Brain microvascular endothelial cell (primary cell): Measurements from ENCODE around the gene TADA1.

Source experiments
- DNase-seq: peaks from one replicate; pipeline ENCODE4 v3.0.0-alpha.2; 2020
- H3K27ac ChIP-seq: fragments of 250-450 bp; sonication (Bioruptor Pico); 2 replicates; pipeline ENCODE4 v1.5.1; 2020; ENCODE audit warnings: mild to moderate bottlenecking, moderate library complexity
- H3K27me3 ChIP-seq: fragments of 250-450 bp; sonication (Bioruptor Pico); replicated peaks from 2 replicates; pipeline ENCODE4 v1.5.1; 2020; ENCODE audit warnings: mild to moderate bottlenecking
- H3K36me3 ChIP-seq: fragments of 250-450 bp; sonication (Bioruptor Pico); replicated peaks from 2 replicates; pipeline ENCODE4 v1.5.1; 2020; ENCODE audit warnings: mild to moderate bottlenecking
- H3K4me3 ChIP-seq: 2 replicates; pipeline ENCODE4 v1.5.1; 2011; ENCODE audit warnings: low read depth, mild to moderate bottlenecking, control low read depth, low read length, moderate library complexity
- CTCF ChIP-seq: IDR thresholded peaks from 2 replicates; pipeline ENCODE4 v1.5.1; 2011; ENCODE audit warnings: low read depth, mild to moderate bottlenecking, moderate library complexity, low read length, control low read depth, inconsistent platforms; ENCODE audit errors: missing control alignments
- in situ Hi-C: cut with HindIII; loops from 2 replicates; pipeline ENCODE4 v1.10.0; 2017; ENCODE audit warnings: low sequenced_read_pairs, low pct_ligation_motif_present

Gene TADA1

GRCh38 chr1:166910396-166910994 is 34.4 kb upstream of the TADA1 start:
- in situ Hi-C loops = loop anchor here (10.0 kb wide), 1 partner anchor 154 kb away; no protein-coding TSS in a partner anchor
- TF ChIP-seq CTCF = peak; percentile 82
- H3K4me3 ChIP-seq = no peak overlapping the region
- H3K27ac ChIP-seq = no peak overlapping the region
- DNase-seq = peak; percentile 83
- H3K27me3 ChIP-seq = no peaks in the 10 kb centered on the region
- H3K36me3 ChIP-seq = no peaks in the 10 kb centered on the region

GRCh38 chr1:166908942-166909341 is 32.9 kb upstream of the TADA1 start:
- Histone ChIP-seq H3K27ac (no peak overlapping the region), H3K4me3 (no peak overlapping the region), H3K36me3 (no peaks in the 10 kb centered on the region), H3K27me3 (no peaks in the 10 kb centered on the region)
- TF ChIP-seq CTCF = no peak
- peak; percentile 16 for DNase-seq
- in situ Hi-C loops = no loop called here

GRCh38 chr1:166907763-166908162 is 31.7 kb upstream of the TADA1 start:
- no peaks in the 10 kb centered on the region for H3K36me3 ChIP-seq
- H3K4me3 ChIP-seq = no peak overlapping the region
- H3K27me3 ChIP-seq = no peaks in the 10 kb centered on the region
- in situ Hi-C loops = no loop called here
- no peak overlapping the region for H3K27ac ChIP-seq
- TF ChIP-seq CTCF = no peak
- DNase-seq = no peak

GRCh38 chr1:166907051-166907450 is 31.0 kb upstream of the TADA1 start:
- no peak for DNase-seq
- Histone ChIP-seq H3K4me3 (no peak overlapping the region), H3K27me3 (no peaks in the 10 kb centered on the region), H3K36me3 (no peaks in the 10 kb centered on the region), H3K27ac (no peak overlapping the region)
- in situ Hi-C loops = no loop called here
- TF ChIP-seq CTCF = no peak

- no peak overlapping the region for H3K4me3 ChIP-seq
- DNase-seq = no peak
- in situ Hi-C loops = no loop called here
- no peak overlapping the region for H3K27ac ChIP-seq
- no peak for TF ChIP-seq CTCF
- H3K27me3 ChIP-seq = no peaks in the 10 kb centered on the region
- no peaks in the 10 kb centered on the region for H3K36me3 ChIP-seq
These were observed 30.6 kb upstream of the TADA1 start for GRCh38 chr1:166906647-166907046.

GRCh38 chr1:166905900-166906299 is 29.8 kb upstream of the TADA1 start:
- Histone ChIP-seq H3K4me3 (no peak overlapping the region), H3K27ac (peak overlapping the region; percentile 12), H3K27me3 (no peaks in the 10 kb centered on the region), H3K36me3 (no peaks in the 10 kb centered on the region)
- peak; percentile 78 for DNase-seq
- no peak for TF ChIP-seq CTCF
- in situ Hi-C loops = no loop called here
